Esophagus squamous epithelium (tissue), 5 donors: ENCODE data around the gene PHACTR3. TPM values are rescaled to one million over a fixed set of nuclear protein-coding genes. Genes with fewer than 3 reads are reported as not detected.

Source experiments
- DNase-seq: peaks from one replicate; lab custom pipeline; 2025; lab: John Stamatoyannopoulos, UW
- H3K27ac ChIP-seq, 4 donors: fragments of 200-600 bp; sonication (generic); one replicate each; pipeline ENCODE4 v1.5.1; 2016 to 2019; ENCODE audit warnings: mild to moderate bottlenecking in 1 of 4
- H3K27me3 ChIP-seq, 4 donors: fragments of 200-600 bp; sonication (generic); 1 replicate in 3 of 4; 2 replicates in 1 of 4; pipeline versions ENCODE4 v1.5.1 to v1.6.0; 2017 to 2021; ENCODE audit warnings: antibody characterized with exemption in 1 of 4
- H3K36me3 ChIP-seq, 3 donors: fragments of 200-600 bp; sonication (generic); one replicate each; pipeline ENCODE4 v1.5.1; 2016 to 2019
- H3K4me1 ChIP-seq, 3 donors: fragments of 200-600 bp; sonication (generic); one replicate each; pipeline ENCODE4 v1.5.1; 2017 to 2019
- H3K4me3 ChIP-seq, 4 donors: fragments of 200-600 bp; sonication (generic); 1 replicate in 3 of 4; 2 replicates in 1 of 4; pipeline ENCODE4 v1.5.1; 2016 to 2019; ENCODE audit warnings: mild to moderate bottlenecking in 2 of 4, moderate library complexity in 1 of 4
- H3K9me3 ChIP-seq, 3 donors: fragments of 200-600 bp; sonication (generic); one replicate each; pipeline ENCODE4 v1.5.1; 2016 to 2019
- CTCF ChIP-seq, 6 experiments: fragments of 450-650 bp in 4 of 6; fragments of 200-600 bp in 2 of 6; sonication (generic) in 2 of 6; IDR thresholded peaks; one replicate each; pipeline ENCODE4 v1.5.1; 2016 to 2019; ENCODE audit warnings: antibody characterized with exemption in 6 of 6, mild to moderate bottlenecking in 4 of 6, moderate library complexity in 4 of 6
- POLR2A ChIP-seq, 4 donors: fragments of 450-650 bp; IDR thresholded peaks; one replicate each; pipeline ENCODE4 v1.6.1; 2017; ENCODE audit warnings: antibody characterized with exemption in 4 of 4, mild to moderate bottlenecking in 4 of 4, moderate library complexity in 3 of 4
- WGBS, 2 donors: methylation state at CpG; one replicate each; pipeline ENCODE4 v1.1.5; 2018; 5-methylcytosine and 5-hydroxymethylcytosine counted together
- intact Hi-C: fragments of 100-400 bp; cut with DNase I; formaldehyde crosslinking; loops from one replicate; pipeline ENCODE4 v1.15.0; 2022
- total RNA-seq, 4 donors: library from RNA; depleted of rRNA; stranded (reverse); fragments of >200 nt; gene quantifications; one replicate each; pipeline ENCODE4 v1.1.0, GENCODE V29; 2016
- donor health status: DM: yes; HTN: yes; CAD: no.

The PHACTR3 gene
- total RNA-seq, 4 donors from 2014 or later = 0.13 to 2.5 (median 0.32) TPM

- peaks cover 0 to 5% (median 0%) of the 10 kb centered on the region in 3 donors for H3K4me1 ChIP-seq
- 61 to 66% methylated on average over 6 to 12 of the region's 21 CpGs for WGBS, 2 donors
- no peaks in the 10 kb centered on the region for H3K9me3 ChIP-seq
- no peak for DNase-seq
- TF ChIP-seq POLR2A (IDR thresholded peaks at IDR 0.05) (no peak), CTCF (IDR thresholded peaks at IDR 0.05) (no peak)
- no peaks in the 10 kb centered on the region for H3K36me3 ChIP-seq
- H3K4me3 ChIP-seq = no peak overlapping the region
- H3K27me3 ChIP-seq = peaks cover 0 to 4% (median 0%) of the 10 kb centered on the region in 4 donors
- H3K27ac ChIP-seq = no peak overlapping the region
- intact Hi-C loops = no loop called here
Observed at GRCh38 chr20:59772931-59773913, 168.9 kb downstream of the PHACTR3 start.

- 67 to 70% methylated on average over 17 of the region's 17 CpGs for WGBS, 2 donors
- H3K9me3 ChIP-seq = no peaks in the 10 kb centered on the region
- peaks cover 0 to 5% (median 0%) of the 10 kb centered on the region in 3 donors for H3K4me1 ChIP-seq
- H3K27ac ChIP-seq = no peak overlapping the region
- no peaks in the 10 kb centered on the region for H3K36me3 ChIP-seq
- no peak overlapping the region for H3K4me3 ChIP-seq
- H3K27me3 ChIP-seq = peaks cover 0 to 4% (median 0%) of the 10 kb centered on the region in 4 donors
- DNase-seq = no peak
- intact Hi-C loops = no loop called here
- no peak for TF ChIP-seq POLR2A (IDR thresholded peaks at IDR 0.05)
- TF ChIP-seq CTCF (IDR thresholded peaks at IDR 0.05) = no peak
Observed at GRCh38 chr20:59774204-59774641, 169.9 kb downstream of the PHACTR3 start.

GRCh38 chr20:59774921-59775686, 170.8 kb downstream of the PHACTR3 start:
- TF ChIP-seq POLR2A (IDR thresholded peaks at IDR 0.05) = no peak
- TF ChIP-seq CTCF (IDR thresholded peaks at IDR 0.05) = no peak
- intact Hi-C loops = no loop called here
- no peak overlapping the region for H3K27ac ChIP-seq
- no peaks in the 10 kb centered on the region for H3K9me3 ChIP-seq
- 69 to 77% methylated on average over 9 to 21 of the region's 23 CpGs for WGBS, 2 donors
- peaks cover 0 to 5% (median 0%) of the 10 kb centered on the region in 3 donors for H3K4me1 ChIP-seq
- DNase-seq = no peak
- H3K36me3 ChIP-seq = no peaks in the 10 kb centered on the region
- no peak overlapping the region for H3K4me3 ChIP-seq
- H3K27me3 ChIP-seq = peaks cover 0 to 4% (median 0%) of the 10 kb centered on the region in 4 donors

GRCh38 chr20:59775687-59776055, 171.3 kb downstream of the PHACTR3 start:
- no peak overlapping the region for H3K4me3 ChIP-seq
- peaks cover 0 to 4% (median 0%) of the 10 kb centered on the region in 4 donors for H3K27me3 ChIP-seq
- peaks cover 0 to 5% (median 0%) of the 10 kb centered on the region in 3 donors for H3K4me1 ChIP-seq
- intact Hi-C loops = no loop called here
- WGBS, 2 donors = no CpG with 5 or more reads among the region's 4 CpGs
- H3K36me3 ChIP-seq = no peaks in the 10 kb centered on the region
- no peak for DNase-seq
- H3K27ac ChIP-seq = no peak overlapping the region
- H3K9me3 ChIP-seq = no peaks in the 10 kb centered on the region
- no peak for TF ChIP-seq CTCF (IDR thresholded peaks at IDR 0.05)
- TF ChIP-seq POLR2A (IDR thresholded peaks at IDR 0.05) = no peak
